Nephron progenitor cell (in vitro differentiated cells): ENCODE measurements around the gene SARM1.

ENCODE experiments used
- DNase-seq: peaks from one replicate; pipeline ENCODE4 v3.0.0; 2021
- H3K27ac Mint-ChIP-seq: 2 replicates; pipeline ENCODE4 v1.8.0; 2021; ENCODE audit warnings: mild to moderate bottlenecking, moderate library complexity, mixed read lengths
- H3K27me3 Mint-ChIP-seq: 2 replicates; pipeline ENCODE4 v1.8.0; 2021; ENCODE audit warnings: mild to moderate bottlenecking, low read depth, mixed read lengths; ENCODE audit not compliant: poor library complexity
- H3K36me3 Mint-ChIP-seq: 2 replicates; pipeline ENCODE4 v1.8.0; 2021; ENCODE audit warnings: low read depth, mixed read lengths
- H3K4me1 Mint-ChIP-seq: 2 replicates; pipeline ENCODE4 v1.8.0; 2021; ENCODE audit warnings: mixed read lengths
- H3K4me3 Mint-ChIP-seq: 2 replicates; pipeline ENCODE4 v1.8.0; 2021; ENCODE audit warnings: mild to moderate bottlenecking, moderate library complexity, mixed read lengths
- H3K9me3 Mint-ChIP-seq: 2 replicates; pipeline ENCODE4 v1.8.0; 2021; ENCODE audit warnings: mild to moderate bottlenecking, moderate library complexity, mixed read lengths
- TF ChIP-seq, protein P1 (sequence below): fragments of 200-600 bp; sonication (generic); IDR thresholded peaks from 2 replicates; pipeline ENCODE4 v1.5.0; 2021; ENCODE audit warnings: antibody characterized with exemption

The SARM1 gene

DNA sequence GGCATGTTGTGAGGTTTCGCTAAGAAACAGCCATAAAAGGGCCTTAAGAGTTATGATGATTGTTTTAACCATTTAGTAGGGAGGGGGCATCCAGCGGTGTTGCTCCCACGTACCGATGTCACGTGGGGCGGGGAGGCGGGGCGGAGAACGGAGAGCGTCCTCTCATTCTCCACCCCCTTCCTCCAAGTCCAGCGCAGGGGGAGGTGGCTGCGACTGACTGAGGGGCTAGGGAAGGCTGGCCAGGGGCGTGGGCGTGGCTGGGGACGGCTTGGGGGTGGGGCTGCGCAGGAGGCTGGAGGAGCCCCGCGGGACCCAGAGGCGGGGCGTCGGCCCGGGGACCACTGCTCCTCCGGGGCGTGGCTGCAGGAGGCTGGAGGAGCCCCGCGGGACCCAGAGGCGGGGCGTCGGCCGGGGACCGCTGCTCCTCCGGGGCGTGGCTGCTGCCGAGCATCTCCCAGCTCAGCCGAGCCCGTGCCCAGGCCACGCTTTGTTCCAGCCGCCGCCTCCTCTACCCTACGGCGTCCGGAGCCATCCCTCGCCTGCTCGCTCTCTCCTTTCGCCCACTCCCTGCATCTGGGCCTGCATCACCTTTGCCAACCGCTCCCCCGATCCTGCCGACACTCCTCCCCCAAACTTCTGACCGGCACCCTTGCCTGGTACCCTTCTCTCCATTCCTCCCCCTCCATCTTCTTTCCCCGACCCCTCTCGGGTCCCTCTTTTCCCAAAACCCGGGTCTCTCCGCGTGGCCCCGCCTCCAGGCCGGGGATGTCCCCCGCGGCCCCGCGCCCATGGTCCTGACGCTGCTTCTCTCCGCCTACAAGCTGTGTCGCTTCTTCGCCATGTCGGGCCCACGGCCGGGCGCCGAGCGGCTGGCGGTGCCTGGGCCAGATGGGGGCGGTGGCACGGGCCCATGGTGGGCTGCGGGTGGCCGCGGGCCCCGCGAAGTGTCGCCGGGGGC is at the start of gene SARM1:
Gene SARM1 (plus strand): TSS at position 450 of the 958 bp plus-strand sequence. CDS start 339 bp downstream, at position 789.
- no peaks in the 10 kb centered on the region for H3K9me3 Mint-ChIP-seq
- peak; percentile 98 for DNase-seq
- H3K4me3 Mint-ChIP-seq: peak within 1 kb of the TSS; percentile 79
- TF ChIP-seq, protein P1, sequence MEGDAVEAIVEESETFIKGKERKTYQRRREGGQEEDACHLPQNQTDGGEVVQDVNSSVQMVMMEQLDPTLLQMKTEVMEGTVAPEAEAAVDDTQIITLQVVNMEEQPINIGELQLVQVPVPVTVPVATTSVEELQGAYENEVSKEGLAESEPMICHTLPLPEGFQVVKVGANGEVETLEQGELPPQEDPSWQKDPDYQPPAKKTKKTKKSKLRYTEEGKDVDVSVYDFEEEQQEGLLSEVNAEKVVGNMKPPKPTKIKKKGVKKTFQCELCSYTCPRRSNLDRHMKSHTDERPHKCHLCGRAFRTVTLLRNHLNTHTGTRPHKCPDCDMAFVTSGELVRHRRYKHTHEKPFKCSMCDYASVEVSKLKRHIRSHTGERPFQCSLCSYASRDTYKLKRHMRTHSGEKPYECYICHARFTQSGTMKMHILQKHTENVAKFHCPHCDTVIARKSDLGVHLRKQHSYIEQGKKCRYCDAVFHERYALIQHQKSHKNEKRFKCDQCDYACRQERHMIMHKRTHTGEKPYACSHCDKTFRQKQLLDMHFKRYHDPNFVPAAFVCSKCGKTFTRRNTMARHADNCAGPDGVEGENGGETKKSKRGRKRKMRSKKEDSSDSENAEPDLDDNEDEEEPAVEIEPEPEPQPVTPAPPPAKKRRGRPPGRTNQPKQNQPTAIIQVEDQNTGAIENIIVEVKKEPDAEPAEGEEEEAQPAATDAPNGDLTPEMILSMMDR: no peak
- H3K27me3 Mint-ChIP-seq: peaks cover 39% of the 10 kb centered on the region
- H3K36me3 Mint-ChIP-seq: no peaks in the 10 kb centered on the region
- peaks cover 36% of the 10 kb centered on the region for H3K4me1 Mint-ChIP-seq
- H3K27ac Mint-ChIP-seq: peak within 1 kb of the TSS; percentile 66

DNA sequence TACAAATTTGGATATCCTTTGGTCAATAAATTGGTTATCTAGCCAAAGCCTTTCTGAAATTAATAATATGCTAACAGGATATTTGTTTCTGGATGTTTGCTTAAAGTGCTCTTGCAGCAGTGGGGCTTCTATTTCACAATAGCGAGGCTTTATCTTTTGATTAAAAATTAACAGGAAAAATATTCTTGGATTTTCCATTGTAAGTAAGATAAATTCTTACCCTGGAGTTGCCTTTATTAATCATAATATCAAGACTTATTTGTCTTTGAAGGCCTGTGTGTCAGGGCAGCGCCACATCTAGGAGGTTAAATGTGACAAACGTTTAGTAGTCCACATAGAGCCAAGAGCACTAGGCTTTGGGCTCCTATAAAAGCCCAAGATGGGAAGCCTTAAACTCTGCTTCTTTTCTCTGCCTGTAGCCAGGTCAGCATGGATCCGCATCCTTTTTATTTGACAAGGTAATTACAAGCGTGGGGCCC is 47.2 kb upstream of the SARM1 start:
- no peak overlapping the region for H3K4me3 Mint-ChIP-seq

DNA sequence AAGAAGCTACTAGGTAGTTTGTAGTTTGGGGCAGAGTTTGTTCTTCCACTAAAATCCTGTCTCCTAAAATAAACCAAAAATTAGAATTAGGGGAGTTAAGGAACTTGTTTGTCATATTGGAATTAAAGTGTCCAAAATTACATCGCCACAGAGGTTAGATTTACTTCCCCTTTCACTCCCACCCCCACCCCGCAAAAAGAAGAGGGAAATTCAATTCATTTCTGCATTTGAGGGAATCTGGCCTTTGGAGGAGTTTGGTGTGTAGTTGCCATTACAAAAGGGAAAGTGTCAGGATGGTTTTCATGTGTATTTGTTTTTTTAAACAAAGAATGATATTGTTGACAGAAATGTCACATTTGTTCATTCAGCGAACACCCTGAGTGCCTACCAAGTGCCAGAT is 46.7 kb upstream of the SARM1 start:
- H3K4me1 Mint-ChIP-seq: peaks cover 58% of the 10 kb centered on the region
- DNase-seq: no peak

More for the DNA sequence above, 47.2 kb upstream of the SARM1 start:
- Mint-ChIP-seq H3K36me3 (peaks cover 55% of the 10 kb centered on the region), H3K4me1 (peaks cover 63% of the 10 kb centered on the region), H3K9me3 (no peaks in the 10 kb centered on the region), H3K27me3 (no peaks in the 10 kb centered on the region), H3K27ac (peak overlapping the region; percentile 42)
- DNase-seq: no peak
- TF ChIP-seq, protein P1: no peak

DNA sequence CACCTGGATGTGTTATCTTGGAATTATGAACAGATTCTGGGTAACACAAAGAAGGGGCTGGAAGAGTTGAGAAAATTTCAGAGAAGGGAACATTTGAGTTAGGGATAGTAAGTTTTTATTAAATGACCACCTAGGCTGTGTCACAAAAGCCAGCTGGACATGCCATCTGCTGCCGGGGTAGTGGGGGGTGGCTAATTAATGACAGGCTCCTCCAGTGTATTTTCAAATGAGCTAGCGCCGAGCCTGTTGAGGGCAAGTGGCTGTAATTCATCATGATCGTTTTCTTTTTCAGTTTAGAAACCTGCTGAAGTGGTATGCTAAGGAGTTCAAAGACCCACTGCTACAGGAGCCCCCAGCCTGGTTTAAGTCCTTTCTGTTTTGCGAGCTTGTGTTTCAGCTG is 46.3 kb upstream of the SARM1 start:
- Mint-ChIP-seq H3K27me3 (no peaks in the 10 kb centered on the region), H3K9me3 (no peaks in the 10 kb centered on the region), H3K4me1 (peaks cover 54% of the 10 kb centered on the region), H3K4me3 (no peak overlapping the region), H3K36me3 (peaks cover 54% of the 10 kb centered on the region), H3K27ac (peak overlapping the region; percentile 46)
- DNase-seq: no peak
- TF ChIP-seq, protein P1: no peak

More for the DNA sequence above, 46.7 kb upstream of the SARM1 start:
- no peaks in the 10 kb centered on the region for H3K9me3 Mint-ChIP-seq
- peak overlapping the region; percentile 46 for H3K27ac Mint-ChIP-seq
- H3K36me3 Mint-ChIP-seq: peaks cover 55% of the 10 kb centered on the region
- H3K27me3 Mint-ChIP-seq: no peaks in the 10 kb centered on the region
- no peak overlapping the region for H3K4me3 Mint-ChIP-seq
- TF ChIP-seq, protein P1: no peak

DNA sequence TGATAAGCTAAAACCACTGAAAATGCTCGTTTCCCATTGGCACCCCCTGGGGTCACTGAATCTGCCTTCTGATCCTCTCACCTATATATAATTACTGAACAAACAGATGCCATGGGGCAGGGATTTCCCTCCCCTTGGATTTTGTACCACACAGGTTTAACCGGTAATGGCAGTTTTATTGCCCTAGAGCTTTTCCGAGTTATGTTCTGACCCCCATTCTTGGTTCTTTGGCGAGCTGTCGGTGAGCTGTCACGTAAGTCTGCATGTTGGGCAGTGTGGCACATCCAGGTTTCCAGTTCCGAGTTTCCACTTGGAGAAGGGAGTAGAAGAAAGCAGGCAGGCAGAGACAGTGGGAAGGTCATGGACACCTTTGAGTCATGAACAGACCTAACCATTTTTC is 45.4 kb upstream of the SARM1 start:
- H3K9me3 Mint-ChIP-seq: no peaks in the 10 kb centered on the region
- no peak for DNase-seq
- H3K4me1 Mint-ChIP-seq: peaks cover 45% of the 10 kb centered on the region
- TF ChIP-seq, protein P1: no peak
- no peak overlapping the region for H3K4me3 Mint-ChIP-seq
- no peaks in the 10 kb centered on the region for H3K27me3 Mint-ChIP-seq
- peak overlapping the region; percentile 46 for H3K27ac Mint-ChIP-seq
- H3K36me3 Mint-ChIP-seq: peaks cover 45% of the 10 kb centered on the region
